Islet of Langerhans (tissue), 1 donor: ENCODE measurements around the gene ANKRD18B.
"Not testable (repeated sequence)": the region's sequence is repeated elsewhere in the genome, so short reads cannot be mapped to it uniquely, and the experiment has no call there.

ENCODE experiments used
- FAIRE-seq: peaks from one replicate; lab custom pipeline; 2011; peaks lifted over from hg19 to GRCh38; lab: Jason Lieb, UNC

The ANKRD18B gene

DNA sequence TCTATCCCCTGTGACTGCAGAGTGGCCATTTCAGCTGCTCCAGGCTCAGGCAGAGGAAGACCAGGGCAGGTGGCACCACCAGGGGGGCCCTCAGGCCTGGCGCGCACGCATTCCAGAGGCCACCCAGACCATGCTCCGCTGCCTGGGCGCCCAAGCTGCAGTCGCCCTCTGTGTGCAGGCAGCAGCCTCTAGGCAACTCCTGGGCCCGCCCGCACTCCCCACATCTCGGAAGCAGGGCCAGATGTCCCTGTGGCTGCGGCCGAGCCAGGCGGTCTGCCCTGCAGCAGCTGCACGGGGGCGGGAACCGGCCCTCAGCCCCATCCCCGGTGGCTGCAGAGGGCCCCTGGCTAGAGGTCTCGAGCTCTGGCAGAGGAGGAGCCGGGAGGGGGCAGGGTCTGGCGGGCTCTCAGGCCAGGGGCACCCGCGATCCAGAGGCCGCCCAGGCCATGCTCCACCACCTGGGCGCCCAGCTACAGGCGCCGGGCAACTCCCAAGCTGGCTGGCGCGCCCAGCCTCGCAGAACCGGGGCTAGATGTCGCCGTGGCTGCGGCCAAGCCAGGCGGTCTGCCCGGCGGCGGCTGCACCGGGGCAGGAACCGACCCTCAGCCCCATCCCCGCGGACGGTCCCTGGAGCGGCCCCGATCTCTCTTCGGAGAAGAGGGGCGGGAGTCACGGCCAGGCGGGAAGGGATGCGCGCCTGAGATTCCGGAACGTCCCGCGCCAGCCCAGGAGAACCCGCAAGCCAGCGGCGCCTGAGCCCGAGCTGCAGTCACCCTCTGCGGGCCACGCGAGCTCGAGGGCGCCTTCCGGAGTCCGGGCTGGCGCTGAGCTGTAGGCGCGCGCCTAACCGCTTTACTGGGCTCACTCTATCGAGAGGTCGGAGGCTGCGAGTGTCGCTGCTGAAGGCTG, at the start of gene ANKRD18B:
Gene ANKRD18B (plus strand): TSS at position 855 of the 909 bp plus-strand sequence. CDS start 239 bp downstream, outside the sequence.
- FAIRE-seq: not testable (repeated sequence)

- no peak for FAIRE-seq
Measured at GRCh38 chr9:33475357-33475756, 48.7 kb upstream of the ANKRD18B start.

GRCh38 chr9:33476503-33476902, 47.5 kb upstream of the ANKRD18B start:
- FAIRE-seq: no peak

- no peak for FAIRE-seq
Measured at GRCh38 chr9:33480106-33480505, 43.9 kb upstream of the ANKRD18B start.

DNA sequence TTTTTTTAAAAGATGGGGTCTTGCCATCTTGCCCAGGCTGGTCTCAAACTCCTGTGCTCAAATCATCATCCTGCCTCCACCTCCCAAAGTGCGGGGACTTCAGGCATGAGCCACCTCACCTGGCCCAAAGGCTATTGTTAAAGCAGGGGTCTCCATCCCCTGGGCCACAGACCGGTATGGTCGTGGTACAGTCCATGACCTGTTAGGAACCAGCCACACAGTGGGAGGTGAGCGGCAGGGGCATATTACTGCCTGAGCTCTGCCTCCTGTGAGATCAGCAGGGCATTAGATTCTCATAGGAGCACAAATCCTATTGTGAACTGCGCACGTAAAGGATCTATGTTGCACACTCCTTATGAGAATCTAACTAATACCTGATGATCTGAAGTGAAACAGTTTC, 43.1 kb upstream of the ANKRD18B start:
- FAIRE-seq: no peak

- not testable (repeated sequence) for FAIRE-seq
Measured at GRCh38 chr9:33485312-33485711, 38.7 kb upstream of the ANKRD18B start.

DNA sequence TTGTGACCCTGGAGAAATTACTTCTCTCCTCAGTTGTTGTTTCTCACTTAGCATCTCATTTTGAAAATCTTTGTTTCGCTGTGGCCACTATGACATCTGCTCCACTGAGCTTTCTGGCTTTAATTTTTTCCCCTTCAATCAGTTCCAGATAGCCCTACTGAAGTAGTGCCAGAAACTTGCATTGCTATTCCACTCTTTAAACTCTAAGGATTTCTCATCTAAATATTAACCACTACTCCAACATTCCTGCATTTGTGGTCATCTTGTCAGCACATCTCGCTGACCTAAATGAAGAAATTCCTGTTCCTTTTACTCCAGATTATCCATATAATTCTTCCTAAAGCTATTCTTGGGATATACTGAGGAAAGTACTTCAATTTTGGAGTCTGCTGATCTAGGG, 35.0 kb upstream of the ANKRD18B start:
- no peak for FAIRE-seq

GRCh38 chr9:33493819-33494218, 30.2 kb upstream of the ANKRD18B start:
- not testable (repeated sequence) for FAIRE-seq

- FAIRE-seq: peak; percentile 92
Measured at GRCh38 chr9:33498387-33498786, 25.7 kb upstream of the ANKRD18B start.

GRCh38 chr9:33506626-33507370, 17.3 kb upstream of the ANKRD18B start:
- FAIRE-seq: no peak

- FAIRE-seq: peak; percentile 72
Measured at GRCh38 chr9:33510262-33511183, 13.5 kb upstream of the ANKRD18B start.

DNA sequence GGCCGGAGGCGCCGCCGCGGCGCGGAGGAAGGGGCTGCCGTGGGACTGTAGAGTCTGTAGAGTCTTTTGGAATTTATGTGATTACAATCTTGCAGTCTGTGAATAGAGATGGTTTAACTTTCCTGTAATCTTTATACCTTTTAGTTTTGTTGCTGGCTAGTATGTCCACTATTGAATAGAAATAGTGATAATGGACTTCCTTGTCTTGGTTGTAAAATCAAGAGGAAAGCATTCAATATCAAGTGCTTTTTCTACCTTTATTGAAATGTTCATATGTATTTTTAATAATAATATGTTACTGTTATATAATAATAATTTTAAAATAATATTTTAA, 12.9 kb upstream of the ANKRD18B start:
- FAIRE-seq: not testable (repeated sequence)

GRCh38 chr9:33512535-33512934, 11.5 kb upstream of the ANKRD18B start:
- not testable (repeated sequence) for FAIRE-seq

GRCh38 chr9:33515342-33515995, 8.6 kb upstream of the ANKRD18B start:
- FAIRE-seq: not testable (repeated sequence)

DNA sequence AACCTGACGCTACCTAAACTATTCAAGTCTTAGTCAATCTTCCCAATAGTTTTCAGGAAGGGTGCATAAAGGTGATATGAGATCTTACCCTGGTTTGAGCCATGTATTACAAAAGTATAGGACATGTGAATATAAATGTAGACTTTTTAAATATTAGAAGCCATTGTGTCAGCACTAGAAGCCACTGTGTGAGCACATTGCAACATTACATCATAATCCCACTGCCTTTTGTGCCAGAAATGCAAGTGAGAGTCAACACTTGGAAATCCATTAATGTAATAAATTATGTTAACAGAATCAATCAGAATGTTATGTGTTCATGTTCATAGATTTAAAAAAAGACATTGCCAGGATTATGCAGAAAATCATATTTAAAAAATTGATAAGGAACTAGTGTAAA, 7.7 kb upstream of the ANKRD18B start:
- not testable (repeated sequence) for FAIRE-seq

- FAIRE-seq: peak; percentile 97
Measured at GRCh38 chr9:33517373-33517772, 6.7 kb upstream of the ANKRD18B start.

- FAIRE-seq: not testable (repeated sequence)
Measured at GRCh38 chr9:33517934-33518577, 6.0 kb upstream of the ANKRD18B start.

- FAIRE-seq: not testable (repeated sequence)
Measured at GRCh38 chr9:33521861-33522260, 2.2 kb upstream of the ANKRD18B start.

- FAIRE-seq: no peak
Measured at GRCh38 chr9:33524306-33524947, 376 bp downstream of the ANKRD18B start.

DNA sequence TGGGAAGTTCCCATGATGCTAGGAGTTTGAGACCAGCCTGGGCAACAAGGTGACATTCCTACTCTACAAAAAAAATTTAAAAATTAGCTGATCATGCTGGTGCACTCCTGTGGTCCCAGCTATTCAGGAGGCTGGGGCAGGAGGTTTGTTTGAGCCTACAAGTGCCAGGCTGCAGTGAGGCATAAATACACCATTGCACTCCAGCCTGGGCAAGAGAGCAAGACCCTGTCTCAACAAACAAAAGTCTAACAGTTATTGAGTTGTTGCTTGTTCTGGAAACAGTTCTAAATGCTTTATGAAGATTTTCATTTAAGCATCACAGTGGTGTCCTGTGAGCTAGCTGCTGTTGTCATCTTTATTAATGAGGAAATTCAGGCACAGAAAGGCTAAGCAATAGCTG, 4.0 kb downstream of the ANKRD18B start:
- not testable (repeated sequence) for FAIRE-seq

DNA sequence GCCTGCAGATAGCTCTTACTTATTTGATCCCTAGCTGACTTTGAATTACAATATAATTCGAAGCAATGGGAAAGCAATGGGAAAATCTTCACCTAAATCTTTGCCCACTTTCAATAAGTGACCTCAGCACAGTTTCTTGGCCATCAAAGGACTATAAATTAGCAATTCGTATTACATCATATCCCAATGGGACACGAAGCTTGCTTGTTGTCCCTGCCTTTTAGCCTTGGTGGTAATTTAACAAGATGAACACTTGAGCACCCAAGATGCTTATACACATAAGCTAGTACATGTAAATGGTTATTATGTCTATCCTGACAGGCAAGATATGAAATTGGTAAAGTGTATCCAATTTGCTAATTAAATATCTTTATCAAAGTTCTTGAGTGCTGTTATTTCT, 9.9 kb downstream of the ANKRD18B start:
- FAIRE-seq: not testable (repeated sequence)
